Measurements from ENCODE around the gene RNU1-3. TPM values are rescaled to one million over a fixed set of nuclear protein-coding genes. Genes with fewer than 3 reads are reported as not detected.
"Not testable (repeated sequence)": the region's sequence is repeated elsewhere in the genome, so short reads cannot be mapped to it uniquely, and the experiment has no call there.

The RNU1-3 gene
- total RNA-seq, 2 experiments from 2014 or later: 4,982 to 5,937 TPM

- H3K27ac Mint-ChIP-seq; H3K27ac ChIP-seq (ENCODE audit: low read depth in 1 of 2, low read length in 2 of 2); H3K27me3 Mint-ChIP-seq; CTCF ChIA-PET; H3K36me3 Mint-ChIP-seq (ENCODE audit: low read depth); H3K9me3 Mint-ChIP-seq; H3K4me1 Mint-ChIP-seq (ENCODE audit: low read depth); H3K27me3 ChIP-seq (ENCODE audit: control insufficient read depth in 1 of 2, insufficient read depth in 2 of 2, low read length in 2 of 2); ATAC-seq (ENCODE audit: poor library complexity); H3K4me3 Mint-ChIP-seq; H3K9me3 ChIP-seq (ENCODE audit: control insufficient read depth in 1 of 2, insufficient read depth in 1 of 2, low read length in 2 of 2); H3K4me1 ChIP-seq (ENCODE audit: insufficient read depth, low read length); H3K4me3 ChIP-seq (ENCODE audit: low read length): not testable (repeated sequence)
- POLR2A ChIA-PET: interaction anchor here (1.0 kb wide), 1 partner anchor 8 kb away, joined by 4 read pairs; no protein-coding TSS in a partner anchor
- peak in 1 of 14 experiments; percentile 35 for DNase-seq
- intact Hi-C loops (cut with DNase I, micrococcal nuclease): loop anchor here in 1 of 2 experiments (5.0 to 10.0 kb wide), 2 partner anchors 131 to 801 kb away; partner anchors contain the start of gene RCC2
- peaks cover 52% of the 10 kb centered on the region for H3K36me3 ChIP-seq (ENCODE audit: insufficient read depth, low read length)
Observed at GRCh38 chr1:16635959-16636358, 30.8 kb downstream of the RNU1-3 start.

GRCh38 chr1:16633540-16634282 is 33.0 kb downstream of the RNU1-3 start:
- H3K4me3 ChIP-seq (ENCODE audit: low read length); H3K9me3 ChIP-seq (ENCODE audit: control insufficient read depth in 1 of 2, insufficient read depth in 1 of 2, low read length in 2 of 2); H3K27ac ChIP-seq (ENCODE audit: low read depth in 1 of 2, low read length in 2 of 2); H3K4me1 ChIP-seq (ENCODE audit: insufficient read depth, low read length); H3K9me3 Mint-ChIP-seq; H3K27ac Mint-ChIP-seq; H3K27me3 Mint-ChIP-seq; H3K4me1 Mint-ChIP-seq (ENCODE audit: low read depth); CTCF ChIA-PET; H3K4me3 Mint-ChIP-seq; H3K27me3 ChIP-seq (ENCODE audit: control insufficient read depth in 1 of 2, insufficient read depth in 2 of 2, low read length in 2 of 2); ATAC-seq (ENCODE audit: poor library complexity): not testable (repeated sequence)
- POLR2A ChIA-PET: interaction anchor here (0.7 to 1.8 kb wide), 2 partner anchors 11 to 18 kb away, joined by 3 to 4 read pairs; no protein-coding TSS in a partner anchor
- peaks cover 20% of the 10 kb centered on the region for H3K36me3 Mint-ChIP-seq (ENCODE audit: low read depth)
- H3K36me3 ChIP-seq (ENCODE audit: insufficient read depth, low read length): peaks cover 66% of the 10 kb centered on the region
- DNase-seq: peak in 2 of 14 experiments; percentile 0 to 25
- intact Hi-C loops (cut with DNase I, micrococcal nuclease): loop anchor here in 1 of 2 experiments (10.0 kb wide), 1 partner anchor 129 kb away; no protein-coding TSS in a partner anchor

- DNase-seq: peak in 3 of 14 experiments; percentile 0 to 35 (median 6)
- H3K27me3 ChIP-seq (ENCODE audit: control insufficient read depth in 1 of 2, insufficient read depth in 2 of 2, low read length in 2 of 2); H3K9me3 Mint-ChIP-seq; H3K4me3 ChIP-seq (ENCODE audit: low read length); H3K27me3 Mint-ChIP-seq; H3K4me3 Mint-ChIP-seq; CTCF ChIA-PET; H3K27ac ChIP-seq (ENCODE audit: low read depth in 1 of 2, low read length in 2 of 2); H3K4me1 ChIP-seq (ENCODE audit: insufficient read depth, low read length); H3K27ac Mint-ChIP-seq; H3K4me1 Mint-ChIP-seq (ENCODE audit: low read depth); ATAC-seq (ENCODE audit: poor library complexity); H3K9me3 ChIP-seq (ENCODE audit: control insufficient read depth in 1 of 2, insufficient read depth in 1 of 2, low read length in 2 of 2): not testable (repeated sequence)
- intact Hi-C loops (cut with DNase I, micrococcal nuclease): loop anchor here in 1 of 2 experiments (10.0 kb wide), 1 partner anchor 127 kb away; no protein-coding TSS in a partner anchor
- POLR2A ChIA-PET: interaction anchor here (1.0 to 1.8 kb wide), 2 partner anchors 12 to 32 kb away, joined by 3 to 4 read pairs; no protein-coding TSS in a partner anchor
- peaks cover 75% of the 10 kb centered on the region for H3K36me3 ChIP-seq (ENCODE audit: insufficient read depth, low read length)
- peaks cover 34% of the 10 kb centered on the region for H3K36me3 Mint-ChIP-seq (ENCODE audit: low read depth)
Observed at GRCh38 chr1:16632044-16632850, 34.5 kb downstream of the RNU1-3 start.

GRCh38 chr1:16631248-16632043 is 35.3 kb downstream of the RNU1-3 start:
- Histone ChIP-seq H3K27me3 (ENCODE audit: control insufficient read depth in 1 of 2, insufficient read depth in 2 of 2, low read length in 2 of 2) (no peaks in the 10 kb centered on the region), H3K4me1 (ENCODE audit: insufficient read depth, low read length) (no peaks in the 10 kb centered on the region), H3K4me3 (ENCODE audit: low read length) (no peak overlapping the region), H3K9me3 (ENCODE audit: control insufficient read depth in 1 of 2, insufficient read depth in 1 of 2, low read length in 2 of 2) (no peaks in the 10 kb centered on the region), H3K36me3 (ENCODE audit: insufficient read depth, low read length) (peaks cover 75% of the 10 kb centered on the region), H3K27ac (ENCODE audit: low read depth in 1 of 2, low read length in 2 of 2) (no peak overlapping the region)
- DNase-seq (peak in 4 of 14 experiments; percentile 2 to 47 (median 22)), ATAC-seq (ENCODE audit: poor library complexity) (no peak)
- Mint-ChIP-seq H3K9me3 (no peaks in the 10 kb centered on the region), H3K27ac (no peak overlapping the region), H3K27me3 (no peaks in the 10 kb centered on the region), H3K4me1 (ENCODE audit: low read depth) (peaks cover 7% of the 10 kb centered on the region), H3K4me3 (no peak overlapping the region), H3K36me3 (ENCODE audit: low read depth) (peaks cover 37% of the 10 kb centered on the region)
- POLR2A ChIA-PET: interaction anchor here (0.6 to 1.1 kb wide), 3 partner anchors 13 to 118 kb away, joined by 3 read pairs; no protein-coding TSS in a partner anchor
- intact Hi-C loops (cut with DNase I, micrococcal nuclease): loop anchor here in 1 of 2 experiments (2.0 to 10.0 kb wide), 2 partner anchors 21 to 127 kb away; no protein-coding TSS in a partner anchor
- CTCF ChIA-PET: no interaction called here
- no peak for TF ChIP-seq CTCF (IDR thresholded peaks at IDR 0.05)
